A673 (cell line): ENCODE data around the gene CELF4.

Experiments used
- CTCF ChIP-seq: fragments of 300-800, 200-600 bp; sonication (generic); conservative IDR thresholded peaks from 2 replicates; pipeline ENCODE4 v1.5.1; 2017; ENCODE audit warnings: low read depth, mild to moderate bottlenecking, antibody characterized with exemption, low read length, moderate library complexity, mixed read lengths
- EZH2 ChIP-seq: fragments of 200-600 bp; sonication (generic); IDR thresholded peaks from 2 replicates; pipeline ENCODE4 v1.6.1; 2017; ENCODE audit warnings: borderline replicate concordance, low read depth, mild to moderate bottlenecking, mixed read lengths, antibody characterized with exemption, low read length; ENCODE audit not compliant: poor library complexity, severe bottlenecking

GRCh38 chr18:37316468-37316867, 249.1 kb downstream of the CELF4 start:
- TF ChIP-seq CTCF (no peak), EZH2 (no peak)
